Germinal center (tissue), 1 donor: ENCODE results near the gene CDH4.

ENCODE experiments used
- DNase-seq: peaks from one replicate; pipeline ENCODE4 v3.0.0; 2012; ENCODE audit warnings: mixed read lengths, low spot score

The CDH4 gene

DNA sequence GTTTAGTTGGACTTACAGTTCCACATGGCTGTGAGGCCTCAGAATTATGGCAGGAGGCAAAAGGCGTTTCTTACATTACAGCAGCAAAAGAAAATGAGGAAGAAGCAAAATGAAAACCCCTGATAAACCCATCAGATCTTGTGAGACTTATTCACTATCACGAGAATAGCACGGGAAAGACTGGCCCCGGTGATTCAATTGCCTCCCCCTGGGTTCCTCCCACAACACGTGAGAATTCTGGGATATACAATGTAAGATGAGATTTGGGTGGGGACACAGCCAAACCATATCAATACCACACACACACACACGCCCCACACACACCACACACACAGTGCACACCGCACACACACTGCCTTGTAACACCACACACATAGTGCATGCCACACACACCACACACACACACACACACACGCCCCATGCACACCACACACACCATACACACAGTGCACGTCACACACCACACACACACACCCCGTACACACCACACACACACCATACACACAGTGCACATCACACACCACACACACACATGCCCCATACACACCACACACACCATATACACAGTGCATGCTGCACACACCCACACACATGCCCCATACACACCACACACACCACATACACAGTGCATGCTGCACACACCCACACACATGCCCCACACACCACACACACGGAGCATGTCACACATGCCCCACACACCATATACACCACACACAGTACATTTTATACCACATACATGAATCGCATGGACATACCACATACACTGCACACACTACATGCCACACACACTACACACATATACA, 503.1 kb downstream of the CDH4 start:
- DNase-seq: no peak

DNA sequence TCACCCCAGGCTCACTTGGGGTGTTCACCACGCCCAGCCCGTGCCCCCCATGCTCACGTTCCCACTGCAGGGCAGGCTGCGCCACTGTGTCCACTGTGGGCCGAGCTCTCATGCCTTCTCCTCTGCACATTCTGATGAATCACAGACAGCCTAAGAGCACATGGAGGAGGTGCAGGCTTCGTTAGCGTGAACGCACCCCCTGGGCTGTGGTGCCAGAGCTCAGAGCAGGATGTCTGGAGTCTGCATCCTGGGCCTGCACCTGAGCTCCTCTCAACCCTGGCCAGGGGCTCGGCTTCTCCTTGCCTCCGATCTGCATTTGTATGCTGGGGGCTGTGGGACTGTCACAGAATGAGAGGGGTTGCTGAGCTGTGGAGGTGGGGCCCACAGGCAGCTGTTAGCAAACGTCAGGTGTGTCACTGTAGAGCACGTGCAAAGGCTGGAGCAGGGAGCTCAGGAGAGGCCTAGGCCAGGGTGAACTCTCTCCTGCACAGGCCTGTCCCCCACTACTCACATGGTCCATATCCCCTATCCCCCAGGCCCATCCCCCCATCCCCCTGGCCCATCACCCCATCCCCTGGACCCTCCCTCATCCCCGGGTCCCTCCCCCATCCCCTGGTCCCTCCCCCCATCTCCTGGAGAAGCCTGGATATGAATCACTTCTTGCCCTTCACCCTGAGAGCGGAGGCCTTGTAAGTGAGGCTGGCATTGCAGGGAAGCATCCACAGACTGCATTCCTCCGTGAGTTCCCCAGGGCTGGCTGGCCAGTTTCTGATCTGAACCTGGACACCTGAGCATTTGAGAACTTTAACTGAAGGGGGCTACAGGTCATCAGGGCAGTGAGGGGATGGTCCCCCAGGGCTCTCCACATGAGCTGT, 504.1 kb downstream of the CDH4 start:
- DNase-seq: no peak

DNA sequence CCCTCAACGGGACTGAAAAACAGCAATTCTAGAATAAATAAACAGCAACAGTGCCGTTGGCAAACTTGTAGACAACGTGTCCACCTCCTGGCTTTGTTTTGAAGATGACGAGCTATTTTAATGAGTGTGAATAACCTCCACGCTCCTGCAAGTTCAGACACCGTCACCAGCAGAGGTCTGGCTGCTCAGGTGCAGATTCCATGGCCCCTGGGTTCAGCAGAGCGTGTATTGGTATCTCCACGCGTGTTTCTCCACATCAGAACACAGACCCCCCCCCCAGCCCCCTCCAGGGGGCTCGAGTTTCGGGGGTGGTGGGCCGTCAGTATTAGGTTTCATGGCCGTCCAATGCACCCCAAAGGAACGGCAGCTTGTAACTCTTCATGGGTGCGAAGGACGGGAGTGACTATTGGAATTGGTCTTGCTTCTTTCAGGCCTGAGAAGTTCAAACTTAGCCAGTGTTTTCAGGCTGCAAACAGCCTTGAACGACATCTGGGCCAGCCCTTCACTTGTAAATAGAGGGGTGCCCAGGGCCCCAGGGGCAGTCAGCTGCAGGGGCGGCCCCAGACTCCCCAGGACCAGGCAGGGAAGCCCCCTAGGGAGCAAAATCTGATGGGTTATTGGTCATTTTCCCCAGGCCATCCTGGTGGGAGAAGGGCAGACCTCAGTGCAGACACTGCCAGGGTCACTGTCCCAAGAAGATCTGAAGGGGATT, 505.1 kb downstream of the CDH4 start:
- no peak for DNase-seq

DNA sequence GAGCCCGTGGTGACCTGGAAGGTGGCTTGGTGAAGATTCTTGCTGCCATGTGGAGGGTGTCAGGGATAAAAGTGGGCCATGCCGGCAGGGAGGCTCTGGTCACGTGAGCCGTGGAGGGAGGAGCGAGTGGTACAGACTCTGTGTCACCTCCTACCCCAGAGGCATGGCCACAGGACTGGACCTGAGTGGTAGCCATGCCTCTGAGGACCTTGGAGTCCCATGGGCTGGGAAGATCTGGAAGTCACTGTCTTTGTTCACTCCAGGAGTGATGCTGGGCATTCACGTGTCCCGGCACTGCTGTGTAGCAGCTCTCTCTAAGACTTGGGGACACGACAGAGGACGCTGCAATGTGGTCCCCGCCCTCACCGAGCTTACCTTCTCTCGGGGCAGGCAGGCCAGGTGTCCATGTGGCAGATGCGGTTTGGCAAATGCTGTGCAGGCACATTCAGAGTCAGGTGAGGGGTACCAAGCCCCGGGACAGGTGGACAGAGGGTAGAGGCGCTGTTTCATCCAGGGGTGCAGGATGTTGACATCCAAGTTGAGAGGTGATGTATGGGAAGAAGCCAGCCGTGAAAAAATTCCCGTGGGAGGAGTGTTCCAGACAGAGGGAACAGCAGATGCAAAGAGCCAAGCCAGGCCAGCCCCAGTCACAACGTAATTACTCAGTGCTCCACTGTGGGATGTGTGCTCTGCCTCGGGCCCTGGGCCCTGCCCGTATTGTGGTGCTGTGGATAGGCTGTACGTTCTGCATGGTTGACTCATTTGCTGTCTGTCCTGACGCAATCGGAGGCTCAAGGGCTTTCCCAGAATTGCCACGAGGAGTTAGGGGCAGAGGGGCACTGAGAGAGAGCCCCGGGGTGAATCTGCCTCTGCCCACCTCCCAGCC, 505.9 kb downstream of the CDH4 start:
- no peak for DNase-seq

DNA sequence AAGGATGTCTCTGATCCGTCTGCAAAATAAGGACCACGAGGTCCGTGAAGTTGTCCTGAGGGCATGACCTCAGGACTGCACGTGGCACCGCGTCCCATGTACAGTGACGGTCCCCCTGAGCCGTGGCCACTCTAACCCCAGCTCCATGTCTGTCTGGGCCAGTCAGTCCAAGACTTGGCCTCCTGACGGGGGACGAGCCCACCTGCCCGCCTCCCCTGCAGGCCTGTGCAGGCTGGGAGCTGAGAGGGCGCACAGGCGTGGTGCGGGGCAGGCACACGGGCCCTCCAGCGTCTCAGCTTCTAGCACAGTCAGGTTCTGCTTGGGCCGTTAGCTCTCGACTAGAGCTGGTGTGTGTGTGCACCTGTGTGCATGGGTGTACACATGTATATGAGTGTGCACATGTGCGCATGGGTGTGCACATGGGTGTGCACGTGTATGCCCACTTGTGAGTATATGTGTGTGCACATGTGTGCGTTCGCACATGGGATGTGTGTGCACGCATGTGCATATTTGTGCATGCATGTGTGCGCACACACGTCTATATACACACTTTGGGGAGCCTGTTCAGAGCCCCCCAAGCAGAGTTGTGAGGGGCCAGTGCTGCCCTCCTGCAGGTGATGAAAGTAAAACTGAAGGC, 506.6 kb downstream of the CDH4 start:
- DNase-seq: no peak

DNA sequence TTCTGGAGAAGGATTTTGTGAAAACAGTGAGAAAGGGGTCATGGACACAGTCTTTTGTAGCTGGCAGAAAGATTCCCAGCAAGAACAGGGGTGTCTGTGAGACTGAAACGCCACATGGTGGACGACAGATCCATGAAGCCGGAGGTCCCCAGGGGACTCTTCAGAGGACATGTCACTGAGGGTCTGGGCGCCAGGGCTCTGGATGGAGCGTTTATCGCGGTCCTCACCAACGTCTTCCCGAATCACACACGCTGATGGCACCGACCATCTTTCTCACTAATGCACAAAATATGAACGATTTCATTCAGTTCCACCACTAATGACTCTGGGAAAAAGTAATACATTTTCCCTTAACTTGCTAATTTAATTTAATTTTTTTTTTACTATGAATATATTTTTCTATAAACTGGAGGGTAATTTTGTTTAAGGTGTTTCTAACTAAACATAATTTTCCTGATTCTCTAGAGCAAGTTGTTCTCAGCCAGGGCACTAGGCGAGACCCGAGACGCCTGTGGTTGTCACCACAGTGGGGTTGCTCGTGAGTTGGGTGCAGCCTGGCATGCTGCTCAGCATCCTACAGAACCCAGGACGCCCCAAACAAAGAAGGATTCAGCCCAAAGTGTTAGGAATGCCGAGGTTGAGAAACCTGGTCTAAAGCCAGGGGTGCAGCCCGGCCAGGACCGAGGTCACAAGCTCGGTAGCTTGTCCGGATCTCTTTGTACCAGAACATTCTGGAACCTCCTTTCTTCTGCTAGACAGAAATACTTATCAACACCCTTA, 507.4 kb downstream of the CDH4 start:
- DNase-seq: no peak

DNA sequence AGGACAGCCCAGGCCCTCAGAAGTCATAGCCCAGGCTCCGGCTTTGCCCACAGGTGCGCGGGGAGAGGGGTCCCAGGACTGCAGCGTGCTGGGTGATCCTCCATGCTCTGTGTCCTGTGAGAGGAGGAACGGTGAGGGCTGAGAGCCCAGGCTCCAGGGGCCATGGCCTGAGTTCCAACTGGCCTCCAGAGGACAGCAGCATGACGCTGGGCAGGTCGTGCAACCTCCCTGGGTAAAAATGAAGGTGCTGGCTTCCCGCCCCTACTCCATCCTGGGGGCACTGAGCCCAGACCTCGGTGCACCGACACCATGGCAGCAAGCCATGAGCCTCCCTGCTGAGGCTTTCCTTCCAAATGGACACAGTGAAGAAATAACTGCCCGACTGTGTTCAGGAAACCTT, 508.3 kb downstream of the CDH4 start:
- no peak for DNase-seq

DNA sequence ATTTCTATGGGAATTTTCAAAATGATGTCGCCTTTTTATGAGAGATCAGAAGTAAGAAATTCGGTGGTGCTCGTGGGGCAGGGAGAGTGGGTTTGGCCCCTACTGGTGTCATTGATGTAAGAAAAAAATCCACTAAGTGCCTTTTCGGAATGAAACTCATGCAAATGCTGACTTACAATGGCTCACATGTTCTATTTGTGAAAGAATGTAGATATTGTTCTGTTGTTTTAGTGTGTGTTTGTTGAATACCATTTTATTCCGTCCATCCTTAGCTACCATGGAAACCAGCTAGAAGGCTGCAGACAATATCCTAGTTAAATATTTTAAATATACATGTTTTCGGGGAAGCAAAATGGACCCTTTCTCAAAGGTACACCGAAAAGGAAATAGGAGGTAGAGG, 508.7 kb downstream of the CDH4 start:
- DNase-seq: no peak

DNA sequence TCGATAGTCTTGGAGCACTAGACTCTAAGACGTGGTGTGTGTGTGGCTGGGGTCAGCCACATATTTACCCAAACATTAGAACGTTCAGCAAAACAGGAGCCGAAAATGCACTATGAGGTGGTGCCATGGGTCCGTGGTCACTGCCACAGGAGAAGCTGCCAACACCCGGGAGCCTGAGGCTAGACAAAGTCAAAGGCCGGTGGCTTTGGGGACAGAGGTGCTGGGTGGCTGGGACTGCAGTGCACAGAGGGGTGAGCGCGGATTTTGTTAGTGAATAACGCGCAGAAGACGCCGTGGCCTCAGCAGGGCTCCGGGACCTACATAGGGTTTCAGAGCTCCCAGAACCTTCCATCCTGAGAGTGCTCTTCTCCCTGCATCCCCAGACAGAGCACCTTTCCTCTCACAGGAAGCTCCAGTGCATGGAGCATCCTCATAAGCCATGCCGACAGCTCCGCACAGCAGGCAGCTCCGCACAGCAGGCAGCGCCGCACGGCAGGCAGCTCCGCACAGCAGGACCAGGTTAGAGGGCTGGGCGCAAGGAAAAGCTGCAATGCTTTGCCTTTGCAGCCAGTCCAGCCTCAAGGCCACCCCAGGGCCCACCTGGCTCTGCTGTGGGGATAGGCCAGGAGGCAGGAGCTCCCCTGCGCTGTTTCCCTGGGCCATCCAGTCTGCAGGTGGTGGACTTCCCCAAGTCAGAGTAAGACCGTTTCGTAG, 509.5 kb downstream of the CDH4 start:
- DNase-seq: no peak

DNA sequence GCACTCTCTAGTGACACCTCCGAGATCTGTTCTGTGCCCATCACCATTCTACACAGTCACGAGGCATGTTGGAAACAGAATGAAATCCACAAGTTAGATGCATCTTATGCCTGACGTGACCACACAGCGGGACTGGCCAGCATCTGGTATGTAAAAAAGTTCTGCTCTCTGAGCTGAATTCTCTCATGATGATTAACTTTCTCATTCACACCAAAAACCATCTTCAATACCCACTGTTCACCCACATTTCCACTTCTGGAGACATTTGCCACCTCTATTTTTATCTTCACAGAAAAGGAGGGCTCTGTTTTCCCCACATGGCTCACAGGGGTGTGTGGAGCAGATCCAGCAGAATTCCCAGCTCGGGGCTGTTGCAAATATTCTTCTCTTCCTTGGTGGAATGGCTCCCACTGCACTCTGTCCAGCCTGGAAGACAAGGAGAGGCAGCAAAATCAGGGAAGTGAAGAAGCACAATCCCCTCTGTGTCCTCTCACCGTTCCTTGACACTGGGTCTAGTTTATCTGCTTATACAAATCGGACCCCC, 510.2 kb downstream of the CDH4 start:
- DNase-seq: no peak

DNA sequence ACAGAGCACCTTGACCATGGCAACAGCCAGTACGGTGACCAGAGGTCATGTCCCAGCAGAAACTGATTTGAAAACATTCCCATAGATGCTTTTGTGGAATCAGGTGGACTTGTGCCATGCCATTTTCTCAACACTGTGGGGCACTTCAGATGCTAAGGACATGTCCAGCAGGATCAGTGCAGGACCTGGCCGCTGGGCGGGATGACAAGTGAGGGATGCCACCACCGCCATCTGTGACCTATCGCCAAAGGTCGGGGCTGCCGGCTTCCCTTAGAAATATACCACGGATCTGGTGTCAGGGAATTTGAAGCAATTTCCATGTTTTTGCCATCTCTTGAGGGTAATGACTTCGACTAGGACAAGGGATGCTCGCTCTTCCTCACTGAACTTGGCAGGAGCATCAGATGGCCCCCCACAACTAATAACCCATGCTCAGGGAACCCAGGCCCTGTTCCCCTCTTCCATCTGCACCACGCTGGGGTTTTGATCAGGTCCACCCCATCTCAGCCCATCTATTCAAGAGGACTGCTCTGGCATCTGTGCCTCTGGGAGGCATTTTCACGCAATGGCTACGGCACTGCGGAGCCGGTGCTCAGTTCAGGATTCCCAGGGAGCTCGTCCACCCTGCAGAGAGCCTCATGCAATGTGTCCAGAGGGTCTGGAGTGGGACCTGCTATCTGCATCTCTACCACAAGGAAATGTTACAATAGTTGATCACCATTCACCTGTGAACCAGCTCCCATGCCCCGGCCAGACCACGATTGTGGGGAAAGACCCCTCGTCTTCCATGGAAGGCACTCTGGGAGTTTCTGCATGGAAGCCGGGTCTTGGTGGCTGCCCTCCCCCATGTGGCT, 511.1 kb downstream of the CDH4 start:
- DNase-seq: no peak

DNA sequence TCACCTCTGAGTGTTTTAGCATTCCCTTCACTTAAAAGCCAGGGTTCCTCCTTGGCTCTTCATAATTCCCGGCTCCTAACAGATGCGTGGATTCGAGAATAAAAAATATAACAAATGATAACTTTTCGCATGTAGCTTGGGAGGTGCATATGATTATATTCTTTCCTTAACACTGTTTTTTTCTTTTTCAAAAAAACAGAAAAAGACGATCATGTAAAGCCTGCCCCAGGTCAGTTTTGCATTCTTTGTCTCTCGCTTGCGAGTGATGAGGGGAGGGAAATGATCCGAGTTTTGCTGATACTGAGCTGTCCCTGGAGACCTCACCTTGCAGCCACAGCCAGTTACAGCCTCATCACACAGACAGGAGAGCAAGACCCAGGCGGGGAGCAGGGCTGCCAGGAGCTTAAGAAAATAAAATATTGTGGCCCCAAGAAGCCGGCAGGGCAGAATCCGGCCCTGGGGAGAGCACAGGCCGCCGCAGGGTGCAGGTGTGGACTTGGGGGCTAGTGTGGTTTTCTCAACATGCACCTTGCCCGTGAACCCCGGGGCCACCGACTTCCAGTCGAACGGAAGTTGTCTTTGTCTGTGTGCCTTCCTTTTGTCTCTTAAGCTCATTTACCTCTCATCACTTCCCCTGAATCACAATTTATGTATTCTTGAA, 511.8 kb downstream of the CDH4 start:
- DNase-seq: no peak

DNA sequence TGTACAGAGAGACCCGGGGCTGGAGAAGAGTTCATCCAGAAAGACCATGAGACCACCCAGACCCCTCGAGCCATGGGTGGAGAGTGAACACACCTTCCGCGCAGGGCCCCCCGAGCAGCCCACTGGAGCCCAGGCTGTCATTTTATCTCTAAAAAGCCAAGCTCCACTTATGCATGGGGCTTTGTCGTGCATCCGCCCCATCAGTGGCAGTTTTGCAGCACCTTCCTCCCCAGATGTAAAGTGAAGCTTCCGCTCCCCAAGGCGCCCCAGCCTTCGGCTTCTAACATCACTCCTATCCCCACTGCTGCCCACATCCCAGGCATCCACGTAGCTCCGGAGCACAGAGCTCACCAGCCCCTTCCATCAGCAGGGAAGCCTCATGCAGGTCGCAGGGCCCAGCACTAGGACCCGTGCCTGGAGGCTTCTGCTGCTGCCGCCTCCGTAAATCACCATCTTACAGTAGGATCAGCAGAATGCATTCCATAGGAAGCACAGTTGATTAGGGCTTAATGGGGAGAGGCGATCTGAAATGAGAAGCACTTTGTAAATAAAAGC, 512.5 kb downstream of the CDH4 start:
- DNase-seq: no peak

DNA sequence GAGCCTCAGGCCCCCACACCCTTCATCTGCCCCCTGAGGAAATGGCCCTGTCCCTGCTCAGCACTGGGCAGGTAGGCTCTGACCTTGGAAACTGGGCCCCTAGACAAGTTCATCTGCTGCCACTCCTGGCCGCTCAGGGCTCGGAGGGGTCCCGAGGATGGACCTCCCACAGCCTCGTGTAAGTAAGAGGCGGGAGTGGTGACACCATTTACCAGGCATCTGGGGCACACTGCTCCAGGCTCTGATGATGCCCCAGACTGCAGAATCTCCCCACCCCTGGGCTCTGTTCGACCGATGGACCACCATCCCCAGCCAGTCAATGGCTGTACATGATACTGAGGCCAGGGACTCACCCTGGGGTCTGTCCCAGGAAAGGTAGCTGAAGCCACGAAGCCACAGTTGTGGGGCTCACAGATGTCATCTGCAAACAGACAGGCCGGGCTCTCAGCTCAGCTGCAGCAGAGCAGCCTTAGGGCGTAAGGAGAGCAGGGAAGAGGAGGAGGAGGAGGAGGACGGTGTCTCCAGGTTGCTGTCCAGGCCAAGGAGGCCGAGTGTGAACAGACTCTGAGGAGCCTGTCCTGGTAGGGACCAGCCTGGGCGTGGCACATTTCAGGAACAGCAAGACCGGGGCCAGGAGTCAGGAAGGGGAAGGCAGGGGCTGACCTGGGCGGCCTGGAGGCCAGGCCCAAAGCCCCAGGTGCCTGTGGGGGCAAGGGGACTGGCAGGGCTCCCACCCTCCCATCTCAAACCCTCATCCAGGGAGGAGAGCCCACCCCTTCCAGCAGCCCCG, 513.2 kb downstream of the CDH4 start:
- DNase-seq: no peak

DNA sequence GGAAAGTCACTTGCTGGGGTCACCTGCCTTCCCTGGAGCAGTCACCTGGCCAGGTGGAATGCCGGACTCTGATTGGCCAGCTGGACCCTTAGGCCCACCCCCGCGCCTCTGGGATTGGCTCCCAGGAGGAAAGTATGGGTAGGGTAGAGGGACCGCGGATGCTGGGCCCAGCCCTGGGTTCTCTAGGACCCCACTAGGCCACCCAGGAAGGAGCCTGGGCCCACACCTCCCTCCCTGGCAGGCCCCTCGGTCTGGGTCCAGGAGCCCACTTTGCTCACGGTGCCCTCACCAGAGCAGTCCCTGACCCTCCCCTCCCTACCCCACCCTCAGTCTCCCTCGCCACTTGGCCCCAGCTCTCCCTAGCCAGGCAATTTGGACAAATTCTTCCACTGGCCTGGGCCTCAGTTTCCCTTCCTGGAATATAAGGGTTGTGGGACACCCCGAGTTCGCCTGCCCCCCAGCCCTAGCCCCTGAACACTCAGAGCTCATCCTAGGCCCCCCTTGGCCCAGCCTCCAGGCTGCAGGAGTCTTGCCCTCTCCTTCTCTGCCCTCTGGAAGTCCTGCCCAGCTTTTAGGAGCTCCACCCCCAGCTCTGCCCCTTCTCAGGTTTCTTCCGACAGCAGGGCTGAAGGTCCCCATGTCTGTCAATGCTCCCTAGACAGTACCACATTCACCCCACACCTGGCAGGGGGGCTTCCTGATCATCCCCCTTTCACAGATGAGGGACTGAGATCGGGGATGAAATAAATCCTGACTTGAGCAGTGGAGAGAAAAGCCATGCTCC, 514.0 kb downstream of the CDH4 start:
- no peak for DNase-seq
